IMR-90 (cell line): ENCODE data around the gene SETD3. TPM values are rescaled to one million over a fixed set of nuclear protein-coding genes. Genes with fewer than 3 reads are reported as not detected.

Experiments used
- ATAC-seq: fragments of 200-7000 bp; cut with Tn5 transposase; 2 replicates; pipeline ENCODE4 v1.9.1; 2020; ENCODE audit warnings: low read depth, mild to moderate bottlenecking, moderate library complexity
- BruUV-seq: library from RNA; stranded (reverse); fragments of 400-500 nt; replicated peaks from 2 replicates; lab custom pipeline; 2021; lab: Mats Ljungman, UMichigan
- CTCF ChIA-PET: fragments of 300-600 bp; formaldehyde crosslinking; extraction: SDS; loops from one replicate; lab custom pipeline; 2021; ENCODE audit warnings: antibody characterized with exemption; lab: Yijun Ruan, JAX
- POLR2A ChIA-PET: fragments of 300-600 bp; sonication (Branson Sonifier 250); formaldehyde crosslinking; loops from one replicate; lab custom pipeline; 2022; ENCODE audit warnings: antibody characterized with exemption; ENCODE audit not compliant: unreplicated experiment; lab: Charles Lee
- DNase-seq: peaks from one replicate; pipeline ENCODE4 v3.0.0; 2013
- H2AFZ ChIP-seq: replicated peaks from 2 replicates; pipeline ENCODE3; 2013; ENCODE audit warnings: low read length, mild to moderate bottlenecking; ENCODE audit not compliant: poor library complexity
- H2AK5ac ChIP-seq: 2 replicates; pipeline ENCODE4 v1.6.1; 2013; ENCODE audit warnings: low read depth, low read length, inconsistent platforms
- H2AK9ac ChIP-seq: replicated peaks from 2 replicates; pipeline ENCODE3; 2013; ENCODE audit warnings: mild to moderate bottlenecking, low read depth, low read length, moderate library complexity; ENCODE audit not compliant: poor library complexity
- H2BK120ac ChIP-seq: 2 replicates; pipeline ENCODE4 v1.6.1; 2013; ENCODE audit warnings: low read depth, low read length, inconsistent platforms
- H2BK15ac ChIP-seq: 3 replicates; pipeline ENCODE4 v1.6.1; 2013; ENCODE audit warnings: low read depth, low read length, inconsistent platforms
- H2BK20ac ChIP-seq: 2 replicates; pipeline ENCODE4 v1.6.1; 2013; ENCODE audit warnings: low read depth, mild to moderate bottlenecking, inconsistent platforms, low read length, moderate library complexity
- H2BK5ac ChIP-seq: 2 replicates; pipeline ENCODE4 v1.6.1; 2013; ENCODE audit warnings: mild to moderate bottlenecking, low read depth, low read length, inconsistent platforms; ENCODE audit not compliant: poor library complexity, severe bottlenecking
- H3K14ac ChIP-seq: replicated peaks from 2 replicates; pipeline ENCODE4 v1.6.1; 2013; ENCODE audit warnings: low read depth, low read length, inconsistent platforms
- H3K18ac ChIP-seq: 2 replicates; pipeline ENCODE4 v1.6.1; 2013; ENCODE audit warnings: low read depth, low read length, control low read depth
- H3K23ac ChIP-seq: 2 replicates; pipeline ENCODE4 v1.6.1; 2013; ENCODE audit warnings: low read depth, low read length, inconsistent platforms
- H3K27ac ChIP-seq: 2 replicates; pipeline ENCODE4 v1.5.1; 2013; ENCODE audit warnings: mild to moderate bottlenecking, control low read depth, low read length; ENCODE audit not compliant: insufficient read depth
- H3K27me3 ChIP-seq: 2 replicates; pipeline ENCODE4 v1.6.1; 2013; ENCODE audit warnings: low read length; ENCODE audit not compliant: control insufficient read depth, insufficient read depth
- H3K36me3 ChIP-seq: 2 replicates; pipeline ENCODE4 v1.6.1; 2013; ENCODE audit warnings: low read length, mixed read lengths; ENCODE audit not compliant: control insufficient read depth, insufficient read depth
- H3K4ac ChIP-seq: 2 replicates; pipeline ENCODE4 v1.6.1; 2013; ENCODE audit warnings: low read depth, low read length, inconsistent platforms
- H3K4me1 ChIP-seq: 2 replicates; pipeline ENCODE4 v1.6.1; 2013; ENCODE audit warnings: low read length, mixed read lengths; ENCODE audit not compliant: control insufficient read depth, insufficient read depth
- H3K4me2 ChIP-seq: 2 replicates; pipeline ENCODE4 v1.6.1; 2013; ENCODE audit warnings: low read depth, mild to moderate bottlenecking, control low read depth, low read length, moderate library complexity
- H3K4me3 ChIP-seq: 2 replicates; pipeline ENCODE4 v1.5.1; 2013; ENCODE audit warnings: low read depth, mild to moderate bottlenecking, control low read depth, low read length, moderate library complexity; ENCODE audit not compliant: insufficient read depth
- H3K56ac ChIP-seq: 2 replicates; pipeline ENCODE4 v1.6.1; 2013; ENCODE audit warnings: low read length, inconsistent platforms; ENCODE audit not compliant: insufficient read depth; ENCODE audit errors: extremely low read depth
- H3K79me1 ChIP-seq, 2 experiments: 2 replicates each; pipeline ENCODE4 v1.6.1; 2013; ENCODE audit warnings: low read length in 2 of 2, inconsistent platforms in 1 of 2, low read depth in 1 of 2
- H3K9ac ChIP-seq: 2 replicates; pipeline ENCODE4 v1.6.1; 2013; ENCODE audit warnings: low read depth, low read length, control low read depth
- H3K9me1 ChIP-seq: 2 replicates; pipeline ENCODE4 v1.6.1; 2013; ENCODE audit warnings: low read length, inconsistent platforms; ENCODE audit not compliant: insufficient read depth
- H3K9me3 ChIP-seq: 2 replicates; pipeline ENCODE4 v1.6.1; 2013; ENCODE audit warnings: low read length; ENCODE audit not compliant: control insufficient read depth, insufficient read depth
- H4K20me1 ChIP-seq: 2 replicates; pipeline ENCODE4 v1.6.1; 2013; ENCODE audit warnings: low read length, inconsistent platforms; ENCODE audit not compliant: insufficient read depth
- H4K5ac ChIP-seq: 2 replicates; pipeline ENCODE4 v1.6.1; 2013; ENCODE audit warnings: mild to moderate bottlenecking, low read depth, low read length, control low read depth
- H4K8ac ChIP-seq, 2 experiments: 2 replicates each; pipeline ENCODE4 v1.6.1; 2013; ENCODE audit warnings: low read depth in 2 of 2, low read length in 2 of 2, control low read depth in 1 of 2, inconsistent platforms in 1 of 2
- H4K91ac ChIP-seq: 2 replicates; pipeline ENCODE4 v1.6.1; 2013; ENCODE audit warnings: low read depth, low read length, inconsistent platforms; ENCODE audit not compliant: insufficient read depth
- FOS ChIP-seq: fragments of 150-350 bp; IDR thresholded peaks from 2 replicates; pipeline ENCODE4 v1.6.1; 2016; ENCODE audit warnings: low read depth, low read length
- MAZ ChIP-seq: IDR thresholded peaks from 2 replicates; pipeline ENCODE4 v1.6.1; 2012; ENCODE audit warnings: low read depth, mild to moderate bottlenecking, low read length, improper control_type of control experiment, moderate library complexity, borderline replicate concordance
- MXI1 ChIP-seq: IDR thresholded peaks from 2 replicates; pipeline ENCODE4 v1.6.1; 2012; ENCODE audit warnings: low read depth, mild to moderate bottlenecking, low read length, moderate library complexity, borderline replicate concordance
- NFE2L2 ChIP-seq: fragments of 150-350 bp; IDR thresholded peaks from 2 replicates; pipeline ENCODE4 v1.6.1; 2016; ENCODE audit warnings: low read depth, mild to moderate bottlenecking, low read length
- RCOR1 ChIP-seq: IDR thresholded peaks from 2 replicates; pipeline ENCODE4 v1.6.1; 2012; ENCODE audit warnings: mild to moderate bottlenecking, low read length, improper control_type of control experiment; ENCODE audit not compliant: insufficient replicate concordance
- WGBS, 2 experiments: methylation state at CpG; one replicate each; pipeline versions ENCODE4 v1.1.5 to v1.1.7; 2013; ENCODE audit warnings: missing lambda C conversion rate in 2 of 2; ENCODE audit not compliant: insufficient read length in 1 of 2; ENCODE audit errors: extremely low coverage in 2 of 2; 5-methylcytosine and 5-hydroxymethylcytosine counted together
- dilution Hi-C: fragments of 300-500 bp; cut with HindIII; formaldehyde crosslinking; loops from one replicate; pipeline ENCODE4 v1.14.3; 2018; ENCODE audit warnings: low sequenced_read_pairs; ENCODE audit not compliant: unreplicated experiment
- in situ Hi-C: fragments of 300-500 bp; cut with MboI; formaldehyde crosslinking; loops from 3 replicates; pipeline ENCODE4 v1.14.3; 2019; ENCODE audit warnings: low sequenced_read_pairs, inconsistent platforms, mixed read lengths
- intact Hi-C: fragments of 100-400 bp; cut with micrococcal nuclease; formaldehyde crosslinking; loops from 2 replicates; pipeline ENCODE4 v1.10.0; 2022
- polyA plus RNA-seq, 3 experiments: library from polyadenylated mRNA; depleted of rRNA; stranded (reverse); fragments of >200 nt; gene quantifications; 2 replicates each; pipeline ENCODE4 v1.2.3, GENCODE V29; 2012; ENCODE audit warnings: low replicate concordance in 1 of 3
- total RNA-seq: library from RNA; depleted of rRNA; stranded (reverse); fragments of >200 nt; gene quantifications from 2 replicates; pipeline ENCODE4 v1.2.3, GENCODE V29; 2012

The SETD3 gene
- total and polyA plus RNA-seq, 2 of the 4 experiments (the other 2 are of a cell fraction), result 18.8 to 31.9 TPM

- DNase-seq, result no peak
- in situ Hi-C loops, result no loop called here
- no peak overlapping the region for H2BK120ac ChIP-seq
Observed at GRCh38 chr14:99445931-99446330, 34.7 kb downstream of the SETD3 start.

More at GRCh38 chr14:99445931-99446330, 34.7 kb downstream of the SETD3 start:
- ATAC-seq, result no peak
- peaks cover 6% of the 10 kb centered on the region; the same call in 1 of the 2 replicates for H3K9me1 ChIP-seq
- H3K23ac ChIP-seq, result no peak overlapping the region
- H4K91ac ChIP-seq, result no peak overlapping the region
- H2AK5ac ChIP-seq, result no peak overlapping the region
- no peaks in the 10 kb centered on the region; the same call in 1 of the 2 replicates for H4K20me1 ChIP-seq
- no peak overlapping the region for H3K4me3 ChIP-seq
- no peak overlapping the region for H2BK15ac ChIP-seq
- CTCF ChIA-PET, result no interaction called here
- POLR2A ChIA-PET, result no interaction called here
- peaks cover 28% of the 10 kb centered on the region for H3K36me3 ChIP-seq
- intact Hi-C loops, result no loop called here
- no CpG with 5 or more reads among the region's 7 CpGs for WGBS, 2 experiments
- H3K9me3 ChIP-seq, result no peaks in the 10 kb centered on the region
- H2AK9ac ChIP-seq, result no peak overlapping the region
- H3K27ac ChIP-seq, result no peak overlapping the region
- H2BK20ac ChIP-seq, result no peak overlapping the region
- no peak for TF ChIP-seq RCOR1
- no peak for TF ChIP-seq NFE2L2
- no peak for TF ChIP-seq FOS
- no peak for TF ChIP-seq MXI1
- no peak for TF ChIP-seq MAZ
- H3K14ac ChIP-seq, result no peak overlapping the region
- no peak overlapping the region for H2AFZ ChIP-seq
- H4K8ac ChIP-seq, result no peak overlapping the region
- no peak overlapping the region for H3K9ac ChIP-seq
- H3K18ac ChIP-seq, result no peak overlapping the region
- H2BK5ac ChIP-seq, result no peak overlapping the region
- H3K56ac ChIP-seq, result no peak overlapping the region
- H4K5ac ChIP-seq, result no peak overlapping the region
- no peak overlapping the region for H3K4me2 ChIP-seq
- no peaks in the 10 kb centered on the region for H3K4me1 ChIP-seq
- BruUV-seq, result no TSS peak
- dilution Hi-C loops, result no loop called here
- no peaks in the 10 kb centered on the region for H3K27me3 ChIP-seq
- peaks cover 8 to 13% of the 10 kb centered on the region in 2 experiments; a peak in 3 of 4 replicates for H3K79me1 ChIP-seq
- no peak overlapping the region for H3K4ac ChIP-seq
